Uterus (tissue), 2 donors: ENCODE measurements around the gene KDM6B.

ENCODE experiments used
- POLR2A ChIP-seq, 2 donors: fragments of 450-650 bp; IDR thresholded peaks; one replicate each; pipeline ENCODE4 v1.6.1; 2016; ENCODE audit warnings: antibody characterized with exemption in 2 of 2, mild to moderate bottlenecking in 1 of 2, moderate library complexity in 1 of 2
- TF ChIP-seq, protein P1 (sequence below), 4 experiments: fragments of 200-600 bp in 2 of 4; fragments of 450-650 bp in 2 of 4; sonication (generic) in 2 of 4; IDR thresholded peaks; one replicate each; pipeline ENCODE4 v1.5.1; 2016 to 2019; ENCODE audit warnings: antibody characterized with exemption in 4 of 4, mild to moderate bottlenecking in 2 of 4, moderate library complexity in 1 of 4

DNA sequence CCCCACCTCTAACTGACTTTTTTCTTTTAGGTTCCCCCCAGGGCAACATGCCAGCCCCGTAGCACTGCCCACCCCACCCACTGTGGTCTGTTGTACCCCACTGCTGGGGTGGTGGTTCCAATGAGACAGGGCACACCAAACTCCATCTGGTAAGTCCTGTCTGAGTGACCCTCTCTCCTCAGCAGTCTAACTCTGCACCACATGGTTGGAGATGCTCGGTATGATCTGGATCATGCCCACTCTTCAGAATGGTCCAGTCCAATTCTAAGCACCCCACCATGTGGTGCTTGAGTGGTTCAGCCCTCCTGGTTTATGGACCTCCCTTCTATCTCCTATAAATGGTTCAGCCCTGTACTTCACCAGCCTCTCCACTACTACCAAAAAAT lies 5.9 kb downstream of the KDM6B start:
- TF ChIP-seq, protein P1, sequence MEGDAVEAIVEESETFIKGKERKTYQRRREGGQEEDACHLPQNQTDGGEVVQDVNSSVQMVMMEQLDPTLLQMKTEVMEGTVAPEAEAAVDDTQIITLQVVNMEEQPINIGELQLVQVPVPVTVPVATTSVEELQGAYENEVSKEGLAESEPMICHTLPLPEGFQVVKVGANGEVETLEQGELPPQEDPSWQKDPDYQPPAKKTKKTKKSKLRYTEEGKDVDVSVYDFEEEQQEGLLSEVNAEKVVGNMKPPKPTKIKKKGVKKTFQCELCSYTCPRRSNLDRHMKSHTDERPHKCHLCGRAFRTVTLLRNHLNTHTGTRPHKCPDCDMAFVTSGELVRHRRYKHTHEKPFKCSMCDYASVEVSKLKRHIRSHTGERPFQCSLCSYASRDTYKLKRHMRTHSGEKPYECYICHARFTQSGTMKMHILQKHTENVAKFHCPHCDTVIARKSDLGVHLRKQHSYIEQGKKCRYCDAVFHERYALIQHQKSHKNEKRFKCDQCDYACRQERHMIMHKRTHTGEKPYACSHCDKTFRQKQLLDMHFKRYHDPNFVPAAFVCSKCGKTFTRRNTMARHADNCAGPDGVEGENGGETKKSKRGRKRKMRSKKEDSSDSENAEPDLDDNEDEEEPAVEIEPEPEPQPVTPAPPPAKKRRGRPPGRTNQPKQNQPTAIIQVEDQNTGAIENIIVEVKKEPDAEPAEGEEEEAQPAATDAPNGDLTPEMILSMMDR (IDR thresholded peaks at IDR 0.05): no peak
- TF ChIP-seq POLR2A (IDR thresholded peaks at IDR 0.05): no peak
